Body of pancreas (tissue), 4 donors: ENCODE data around the gene CPZ. TPM values are rescaled to one million over a fixed set of nuclear protein-coding genes. Genes with fewer than 3 reads are reported as not detected.

Experiments
- ATAC-seq: fragments of 150-250 bp; one replicate; pipeline ENCODE4 v1.9.1; 2016
- DNase-seq, 4 donors: peaks; one replicate each; pipeline ENCODE4 v3.0.0-alpha.2; 2019
- H3K27ac ChIP-seq, 4 donors: fragments of 200-600 bp; sonication (generic); 1 replicate in 3 of 4; 2 replicates in 1 of 4; pipeline versions ENCODE4 v1.5.1 to v1.6.1; 2016 to 2019; ENCODE audit warnings: mild to moderate bottlenecking in 1 of 4, mixed read lengths in 1 of 4, moderate library complexity in 1 of 4
- H3K27me3 ChIP-seq, 2 donors: fragments of 200-600 bp; sonication (generic); one replicate each; pipeline ENCODE4 v1.6.0; 2016; ENCODE audit warnings: mild to moderate bottlenecking in 1 of 2
- H3K36me3 ChIP-seq, 2 donors: fragments of 200-600 bp; sonication (generic); replicated peaks in 1 of 2; 2 replicates each; pipeline ENCODE4 v1.5.1; 2016; ENCODE audit warnings: low read depth in 2 of 2; ENCODE audit not compliant: insufficient read depth in 1 of 2
- H3K4me1 ChIP-seq: fragments of 200-600 bp; sonication (generic); one replicate; pipeline ENCODE4 v1.6.0; 2016
- H3K4me3 ChIP-seq, 2 donors: fragments of 200-600 bp; sonication (generic); 1 replicate in 1 of 2; 2 replicates in 1 of 2; pipeline ENCODE4 v1.5.1; 2016 to 2019
- H3K9me3 ChIP-seq, 3 donors: fragments of 200-600 bp; sonication (generic); 1 replicate in 2 of 3; 2 replicates in 1 of 3; pipeline ENCODE4 v1.5.1; 2016
- POLR2A ChIP-seq, 3 donors: fragments of 450-650 bp; IDR thresholded peaks; one replicate each; pipeline ENCODE4 v1.6.1; 2016; ENCODE audit warnings: antibody characterized with exemption in 3 of 3, mild to moderate bottlenecking in 2 of 3
- WGBS, 2 donors: methylation state at CpG; one replicate each; pipeline ENCODE4 v1.1.5; 2017; 5-methylcytosine and 5-hydroxymethylcytosine counted together
- intact Hi-C: fragments of 100-400 bp; cut with DNase I; formaldehyde crosslinking; loops from one replicate; pipeline ENCODE4 v1.15.1; 2023
- total RNA-seq, 2 donors: library from RNA; depleted of rRNA; stranded (reverse); fragments of >200 nt; gene quantifications; one replicate each; pipeline ENCODE4 v1.1.0, GENCODE V29; 2016
- TF ChIP-seq, protein P1 (sequence below), 7 experiments: fragments of 450-650 bp in 4 of 7; fragments of 200-600 bp in 3 of 7; sonication (generic) in 3 of 7; IDR thresholded peaks; one replicate each; pipeline ENCODE4 v1.5.1; 2016 to 2019; ENCODE audit warnings: antibody characterized with exemption in 7 of 7

CPZ gene
- total RNA-seq, 2 donors from 2014 or later, result 0.66 to 0.78 TPM

DNA sequence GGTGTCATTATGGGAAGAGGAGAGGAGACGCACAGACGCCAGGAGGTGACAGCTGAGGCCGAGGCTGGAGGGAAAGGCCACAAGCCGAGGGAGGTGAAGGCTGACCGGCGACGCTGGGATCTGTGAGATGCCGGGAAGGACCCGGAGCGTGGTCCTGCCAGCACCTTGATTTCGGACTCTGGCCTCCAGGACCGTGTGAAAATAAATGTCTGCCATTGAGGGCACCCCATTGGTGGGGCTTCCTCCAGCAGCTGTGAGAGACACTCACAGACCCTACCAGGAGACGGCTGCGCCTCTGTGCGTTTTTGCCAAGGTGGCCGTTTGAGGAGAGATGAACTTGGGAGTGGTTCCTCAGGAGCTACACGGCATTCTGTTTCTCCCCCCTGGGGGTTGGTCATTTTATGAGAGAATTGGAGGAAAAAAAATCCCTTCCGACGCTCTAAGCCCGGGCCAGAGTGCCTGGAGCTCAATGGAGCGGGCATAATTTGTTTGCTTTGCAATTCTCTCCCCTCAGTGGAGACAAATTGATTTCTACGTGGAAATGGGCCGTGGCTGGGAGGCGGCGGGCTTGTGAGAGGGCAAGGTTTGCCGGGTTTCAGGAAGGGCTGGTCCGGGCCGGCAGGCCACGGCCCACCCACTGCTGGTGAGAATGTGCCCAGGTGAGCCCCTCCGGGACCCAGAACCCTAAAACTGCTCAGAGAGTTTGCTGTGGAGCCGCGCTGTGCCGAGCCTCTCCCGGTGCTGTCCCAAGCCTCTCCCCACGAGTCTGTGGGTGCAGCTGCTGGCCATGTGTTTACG, 53.9 kb downstream of the CPZ start:
- Histone ChIP-seq H3K9me3 (no peaks in the 10 kb centered on the region), H3K27me3 (no peaks in the 10 kb centered on the region), H3K36me3 (no peaks in the 10 kb centered on the region), H3K27ac (no peak overlapping the region), H3K4me1 (no peaks in the 10 kb centered on the region), H3K4me3 (no peak overlapping the region)
- DNase-seq (no peak), ATAC-seq (no peak)
- no peak for TF ChIP-seq POLR2A (IDR thresholded peaks at IDR 0.05)
- TF ChIP-seq, protein P1, sequence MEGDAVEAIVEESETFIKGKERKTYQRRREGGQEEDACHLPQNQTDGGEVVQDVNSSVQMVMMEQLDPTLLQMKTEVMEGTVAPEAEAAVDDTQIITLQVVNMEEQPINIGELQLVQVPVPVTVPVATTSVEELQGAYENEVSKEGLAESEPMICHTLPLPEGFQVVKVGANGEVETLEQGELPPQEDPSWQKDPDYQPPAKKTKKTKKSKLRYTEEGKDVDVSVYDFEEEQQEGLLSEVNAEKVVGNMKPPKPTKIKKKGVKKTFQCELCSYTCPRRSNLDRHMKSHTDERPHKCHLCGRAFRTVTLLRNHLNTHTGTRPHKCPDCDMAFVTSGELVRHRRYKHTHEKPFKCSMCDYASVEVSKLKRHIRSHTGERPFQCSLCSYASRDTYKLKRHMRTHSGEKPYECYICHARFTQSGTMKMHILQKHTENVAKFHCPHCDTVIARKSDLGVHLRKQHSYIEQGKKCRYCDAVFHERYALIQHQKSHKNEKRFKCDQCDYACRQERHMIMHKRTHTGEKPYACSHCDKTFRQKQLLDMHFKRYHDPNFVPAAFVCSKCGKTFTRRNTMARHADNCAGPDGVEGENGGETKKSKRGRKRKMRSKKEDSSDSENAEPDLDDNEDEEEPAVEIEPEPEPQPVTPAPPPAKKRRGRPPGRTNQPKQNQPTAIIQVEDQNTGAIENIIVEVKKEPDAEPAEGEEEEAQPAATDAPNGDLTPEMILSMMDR (IDR thresholded peaks at IDR 0.05), result no peak
- intact Hi-C loops, result no loop called here
- WGBS, 2 donors, result 38 to 50% methylated on average over 22 to 36 of the region's 36 CpGs

DNA sequence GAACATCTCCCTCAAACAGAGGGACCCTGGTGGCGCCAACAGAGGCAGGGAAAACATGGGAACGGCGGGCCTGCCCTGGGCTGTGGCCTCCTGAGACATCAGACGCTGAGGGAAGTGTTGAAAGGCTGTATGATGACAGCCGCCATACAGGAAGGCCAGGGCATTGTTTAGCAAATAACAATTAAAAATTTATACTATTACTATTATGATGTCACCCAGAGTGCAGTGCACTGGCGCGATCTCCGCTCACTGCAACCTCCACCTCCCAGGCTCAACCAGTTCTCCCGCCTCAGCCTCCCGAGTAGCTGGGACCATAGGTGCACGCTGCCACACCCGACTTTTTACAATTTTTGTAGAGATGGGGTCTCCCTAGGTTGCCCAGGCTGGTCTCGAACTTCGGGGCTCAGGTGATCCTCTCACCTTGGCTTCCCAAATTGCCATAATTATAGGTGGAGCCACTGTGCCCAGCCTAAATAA, 54.6 kb downstream of the CPZ start:
- H3K36me3 ChIP-seq, result no peaks in the 10 kb centered on the region
- TF ChIP-seq, protein P1 (IDR thresholded peaks at IDR 0.05), result no peak
- TF ChIP-seq POLR2A (IDR thresholded peaks at IDR 0.05), result no peak
- WGBS, 2 donors, result 53 to 58% methylated on average over 13 to 14 of the region's 14 CpGs
- no peak for ATAC-seq
- DNase-seq, result no peak
- H3K4me3 ChIP-seq, result no peak overlapping the region
- H3K27me3 ChIP-seq, result no peaks in the 10 kb centered on the region
- no peaks in the 10 kb centered on the region for H3K9me3 ChIP-seq
- H3K27ac ChIP-seq, result no peak overlapping the region
- intact Hi-C loops, result no loop called here
- no peaks in the 10 kb centered on the region for H3K4me1 ChIP-seq

DNA sequence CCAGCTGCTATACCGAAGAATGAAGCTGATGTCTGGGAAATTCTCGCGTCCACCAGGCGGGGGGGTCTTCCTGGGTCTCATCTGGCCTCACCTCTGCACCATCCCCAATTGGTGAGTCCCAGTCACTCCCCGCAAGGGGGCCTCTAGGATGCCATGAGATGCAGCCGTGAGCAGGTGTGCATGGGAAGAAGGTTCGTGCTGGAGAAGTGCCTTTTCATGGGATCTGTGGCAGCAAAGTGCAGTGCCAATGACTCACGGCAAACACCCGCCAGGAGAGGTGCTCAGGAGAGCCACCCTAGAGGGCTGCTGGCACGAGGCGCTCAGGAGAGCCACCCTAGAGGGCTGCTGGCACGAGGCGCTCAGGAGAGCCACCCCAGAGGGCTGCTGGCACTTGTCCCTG, 55.1 kb downstream of the CPZ start:
- no peak overlapping the region for H3K27ac ChIP-seq

DNA sequence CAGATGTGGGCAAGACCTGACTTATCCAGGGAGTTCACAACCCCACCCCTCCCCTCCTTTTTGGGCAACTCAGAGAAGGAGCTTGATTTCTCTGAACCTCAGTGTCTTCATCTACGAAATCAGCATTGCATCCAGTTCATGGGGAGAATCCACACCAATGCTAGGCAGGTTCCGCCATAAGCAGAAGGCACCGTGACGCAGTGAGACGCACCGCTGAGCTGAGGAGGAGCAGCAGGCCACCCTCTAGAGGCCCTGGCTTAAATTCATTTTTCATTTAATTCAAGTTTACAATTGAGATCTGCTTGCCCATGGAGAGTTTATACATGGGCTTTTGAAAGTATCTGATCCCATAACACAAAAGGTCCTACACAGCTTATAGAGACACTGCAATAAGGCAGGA, 55.7 kb downstream of the CPZ start:
- H3K9me3 ChIP-seq, result no peaks in the 10 kb centered on the region
- intact Hi-C loops, result no loop called here
- H3K27ac ChIP-seq, result no peak overlapping the region
- H3K4me3 ChIP-seq, result no peak overlapping the region
- no peak for TF ChIP-seq POLR2A (IDR thresholded peaks at IDR 0.05)
- TF ChIP-seq, protein P1 (IDR thresholded peaks at IDR 0.05), result no peak
- no peak for DNase-seq
- no peak for ATAC-seq
- H3K4me1 ChIP-seq, result no peaks in the 10 kb centered on the region
- no peaks in the 10 kb centered on the region for H3K27me3 ChIP-seq
- H3K36me3 ChIP-seq, result no peaks in the 10 kb centered on the region
- WGBS, 2 donors, result 73 to 75% methylated on average over 5 to 6 of the region's 6 CpGs

More for the DNA sequence above, 55.1 kb downstream of the CPZ start:
- Histone ChIP-seq H3K4me1 (no peaks in the 10 kb centered on the region), H3K27me3 (no peaks in the 10 kb centered on the region), H3K4me3 (no peak overlapping the region), H3K36me3 (no peaks in the 10 kb centered on the region), H3K9me3 (no peaks in the 10 kb centered on the region)
- intact Hi-C loops, result no loop called here
- no peak for ATAC-seq
- TF ChIP-seq, protein P1 (IDR thresholded peaks at IDR 0.05), result no peak
- no peak for TF ChIP-seq POLR2A (IDR thresholded peaks at IDR 0.05)
- DNase-seq, result no peak
- WGBS, 2 donors, result 46 to 55% methylated on average over 8 to 13 of the region's 13 CpGs
